ENCODE measurements around the gene CMTM5.

CMTM5 gene, protein sequence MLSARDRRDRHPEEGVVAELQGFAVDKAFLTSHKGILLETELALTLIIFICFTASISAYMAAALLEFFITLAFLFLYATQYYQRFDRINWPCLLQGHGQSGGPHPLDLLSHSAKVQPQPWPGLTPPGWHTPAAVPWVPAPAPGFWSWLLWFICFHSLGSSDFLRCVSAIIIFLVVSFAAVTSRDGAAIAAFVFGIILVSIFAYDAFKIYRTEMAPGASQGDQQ

DNA sequence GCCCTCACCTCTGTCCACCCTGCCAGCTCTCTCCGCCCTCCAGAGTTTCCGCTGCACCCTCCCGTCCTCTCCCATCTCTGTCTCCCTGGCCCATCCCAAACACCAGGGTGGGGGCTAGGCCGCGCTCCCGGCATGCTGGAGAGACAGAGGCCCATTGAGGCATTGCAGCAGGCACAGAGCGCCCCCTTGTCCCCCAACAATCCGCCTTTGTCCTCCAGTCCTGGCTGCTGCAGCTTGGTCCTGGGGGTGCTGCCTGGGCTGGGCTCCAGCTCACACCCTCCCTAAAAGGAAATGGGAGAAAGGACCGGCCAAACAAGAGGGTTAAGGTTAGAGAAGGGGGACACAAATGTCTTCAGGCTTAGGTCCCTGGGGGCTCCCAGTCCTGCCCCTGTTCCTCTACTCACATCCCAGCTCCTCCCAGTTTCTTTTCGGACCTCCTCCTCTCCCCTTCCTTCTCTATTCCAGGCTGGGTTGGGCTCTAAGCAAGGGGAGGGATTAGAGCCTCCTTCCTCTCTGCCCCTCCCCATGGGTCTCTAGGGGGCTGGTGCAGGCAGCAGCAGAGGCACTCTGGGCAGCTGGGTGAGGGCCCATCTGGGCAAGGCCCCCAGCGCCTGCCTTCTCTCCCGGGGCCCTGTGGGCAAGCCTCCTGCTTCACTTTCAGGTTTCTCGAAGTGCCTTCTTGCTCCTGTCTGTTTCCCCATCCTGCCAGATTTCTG, at the start of gene CMTM5:
CMTM5 (plus strand) TSS at position 565 of the 716 bp plus-strand sequence. CDS start 206 bp downstream, outside the sequence.
- DNase-seq: no peak

DNA sequence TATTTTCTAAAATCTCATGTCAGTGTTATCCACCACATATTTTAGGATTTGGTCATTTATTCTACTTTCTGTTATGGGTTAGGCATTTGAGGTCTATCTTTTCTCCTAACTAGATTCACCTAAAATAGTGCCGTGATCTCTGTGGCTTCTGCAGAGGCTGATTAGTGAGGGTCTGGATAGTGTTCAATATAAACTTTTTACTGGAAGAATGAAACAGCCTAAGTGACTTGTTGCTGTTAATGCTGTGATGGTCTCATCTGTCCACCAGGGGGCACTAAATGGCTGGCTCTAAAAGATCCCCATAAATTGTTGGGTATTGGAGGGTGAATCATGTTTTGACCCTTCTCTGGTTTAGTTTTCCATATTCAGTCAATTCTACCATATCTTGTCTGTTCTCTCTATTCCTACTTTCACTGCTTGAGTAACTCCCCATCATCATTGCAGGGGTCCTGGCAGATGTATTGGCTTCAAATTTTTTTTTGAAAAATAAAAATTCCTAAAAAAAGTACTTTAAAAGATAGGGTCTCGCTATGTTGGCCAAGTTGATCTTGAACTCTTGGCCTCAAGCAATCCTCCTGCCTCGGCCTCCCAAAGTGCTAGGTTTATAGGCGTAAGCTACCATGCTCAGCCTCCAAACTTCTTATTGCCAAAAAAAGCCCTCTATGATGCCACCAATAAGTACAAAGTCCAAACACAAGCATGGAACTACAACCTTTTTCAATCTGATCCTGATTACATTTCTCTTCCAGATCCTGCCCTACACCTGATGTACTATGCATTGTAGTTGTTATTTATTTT, 48.7 kb upstream of the CMTM5 start:
- DNase-seq: peak; percentile 69 to 74

DNA sequence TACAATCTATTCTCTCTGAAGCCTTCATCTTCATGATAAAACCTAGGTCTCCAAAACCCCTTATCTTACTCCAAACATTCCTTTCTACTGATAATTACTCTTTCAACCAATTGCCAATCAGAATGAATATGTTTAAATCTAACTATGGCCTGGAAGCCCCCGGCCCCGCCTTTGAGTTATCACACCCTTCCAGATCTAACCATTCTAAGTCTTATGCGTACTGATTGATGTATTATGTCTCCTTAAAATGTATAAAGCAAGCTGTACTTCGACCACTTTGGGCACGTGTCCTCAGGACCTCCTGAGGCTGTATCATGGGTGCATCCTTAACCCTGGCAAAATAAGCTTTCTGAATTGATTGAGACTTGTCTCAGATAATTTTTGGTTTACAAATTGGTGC, 41.2 kb upstream of the CMTM5 start:
- no peak for DNase-seq

DNA sequence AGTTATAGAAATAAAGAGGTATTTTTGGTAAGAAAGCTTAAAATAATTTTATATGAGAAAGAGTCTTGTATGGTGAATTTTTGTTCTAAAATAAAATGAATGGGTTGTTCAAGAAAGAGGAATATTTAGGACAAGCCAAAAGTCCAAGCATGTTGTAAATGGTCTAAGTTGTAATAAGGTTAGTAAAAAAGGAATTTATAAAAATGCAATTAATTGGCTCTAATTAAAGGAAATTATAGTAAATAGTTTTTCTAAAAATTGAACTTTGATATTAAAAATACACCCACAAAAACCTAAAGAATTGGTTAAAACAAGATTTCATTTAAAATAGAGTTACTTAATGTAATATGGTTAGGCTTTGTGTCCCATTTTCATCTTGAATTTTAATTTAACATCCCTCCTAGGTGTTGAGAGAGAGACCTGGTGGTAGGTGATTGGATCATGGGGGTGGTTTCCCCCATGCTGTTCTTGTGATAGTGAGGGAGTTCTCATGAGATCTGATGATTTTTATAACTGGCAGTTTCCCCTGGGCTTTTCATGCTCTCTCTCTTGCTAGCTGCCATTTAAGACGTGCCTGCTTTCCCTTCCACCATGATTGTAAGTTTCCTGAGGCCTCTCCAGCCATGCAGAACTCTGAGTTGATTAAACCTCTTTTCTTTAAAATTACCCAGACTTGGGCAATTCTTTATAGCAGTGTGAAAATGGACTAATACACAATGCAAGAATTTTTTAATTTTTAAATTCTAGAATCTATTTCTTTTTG, 37.2 kb upstream of the CMTM5 start:
- no peak for DNase-seq

DNA sequence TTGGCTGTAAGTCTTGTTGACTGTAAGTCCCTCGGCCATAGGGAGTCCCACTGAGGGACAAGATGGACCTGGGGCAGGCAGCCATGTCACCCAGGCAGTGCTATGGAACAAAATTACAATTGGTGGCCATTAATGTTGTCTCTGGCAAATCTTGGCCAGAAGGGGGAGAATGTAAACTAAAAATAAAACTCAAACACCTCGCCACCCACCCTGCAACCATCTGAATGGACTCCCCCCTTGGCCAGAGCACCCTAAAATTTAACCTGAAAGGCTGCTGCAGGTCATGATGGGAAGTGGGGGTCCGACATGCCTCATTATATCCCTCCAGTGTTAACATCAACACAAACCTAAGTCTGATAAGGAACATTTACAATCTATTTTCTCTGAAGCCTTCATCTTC, 32.4 kb upstream of the CMTM5 start:
- no peak for DNase-seq

DNA sequence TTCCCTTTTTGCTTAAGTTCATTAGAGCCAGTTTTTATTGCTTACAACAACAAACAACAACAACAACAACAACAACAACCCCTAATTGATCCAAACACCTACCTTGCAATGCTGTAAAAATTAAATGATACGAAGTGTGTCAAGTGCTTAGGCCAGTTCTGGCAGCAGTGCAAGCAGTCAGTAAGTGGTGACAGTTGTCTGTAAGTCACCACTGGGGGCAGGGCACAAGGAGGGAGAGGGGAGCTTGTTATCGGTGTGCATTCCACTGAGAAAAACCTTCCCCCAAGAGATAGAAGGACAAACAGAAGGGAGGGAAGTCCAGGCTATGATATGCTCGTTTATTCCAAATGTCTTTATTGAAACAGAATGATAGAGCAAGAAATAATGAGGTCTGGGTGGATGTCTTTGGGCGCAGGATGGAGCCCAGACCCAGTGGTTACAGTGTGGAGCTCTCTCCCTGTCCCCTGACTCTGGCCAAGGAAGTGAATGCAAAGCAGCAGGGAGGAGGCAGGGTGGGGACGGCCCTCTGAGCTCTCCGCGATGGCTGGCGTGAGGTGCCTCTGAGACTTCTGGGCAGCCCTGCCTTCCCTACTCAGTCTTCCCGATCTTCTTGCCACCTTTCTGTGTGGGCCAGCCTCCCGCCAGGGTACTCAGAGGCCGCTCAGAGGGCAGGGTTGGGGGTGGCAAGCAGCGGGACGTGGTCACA, 30.7 kb upstream of the CMTM5 start:
- DNase-seq: no peak

DNA sequence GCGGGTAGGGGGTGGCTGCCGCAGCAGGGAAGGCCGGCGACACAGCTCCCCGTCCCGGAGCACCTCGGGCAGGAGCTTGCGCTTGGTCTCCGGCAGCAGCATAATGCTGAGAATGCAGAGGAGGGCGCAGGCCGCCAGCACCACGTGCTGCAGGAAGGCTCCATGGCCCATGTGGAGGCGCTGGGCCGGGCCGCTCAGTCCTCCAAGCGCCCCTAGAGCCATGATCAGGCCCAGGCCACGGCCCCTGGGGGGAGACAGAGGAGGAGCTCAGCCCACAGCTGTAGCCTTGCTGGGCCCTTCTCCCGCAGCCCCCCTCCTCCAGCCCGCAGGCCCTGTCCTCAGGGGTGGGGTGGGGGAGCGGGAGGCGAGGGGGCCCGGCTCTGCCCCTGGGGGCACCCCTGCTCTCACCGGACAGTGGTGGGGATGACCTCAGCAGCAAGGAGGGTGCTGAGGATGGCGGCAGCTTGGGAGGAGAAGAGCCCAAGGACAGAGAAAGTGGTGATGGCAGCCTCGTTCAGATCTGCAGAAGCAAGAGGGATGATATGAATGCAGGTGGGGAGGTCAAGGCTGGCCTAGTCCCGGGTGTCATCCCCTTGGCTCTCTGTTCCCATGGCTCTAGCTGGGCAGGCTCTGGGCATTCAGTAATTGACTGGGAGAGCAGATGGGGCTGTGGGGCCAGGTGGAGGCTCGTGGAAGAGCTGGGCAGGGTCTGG, 30.0 kb upstream of the CMTM5 start:
- no peak for DNase-seq

DNA sequence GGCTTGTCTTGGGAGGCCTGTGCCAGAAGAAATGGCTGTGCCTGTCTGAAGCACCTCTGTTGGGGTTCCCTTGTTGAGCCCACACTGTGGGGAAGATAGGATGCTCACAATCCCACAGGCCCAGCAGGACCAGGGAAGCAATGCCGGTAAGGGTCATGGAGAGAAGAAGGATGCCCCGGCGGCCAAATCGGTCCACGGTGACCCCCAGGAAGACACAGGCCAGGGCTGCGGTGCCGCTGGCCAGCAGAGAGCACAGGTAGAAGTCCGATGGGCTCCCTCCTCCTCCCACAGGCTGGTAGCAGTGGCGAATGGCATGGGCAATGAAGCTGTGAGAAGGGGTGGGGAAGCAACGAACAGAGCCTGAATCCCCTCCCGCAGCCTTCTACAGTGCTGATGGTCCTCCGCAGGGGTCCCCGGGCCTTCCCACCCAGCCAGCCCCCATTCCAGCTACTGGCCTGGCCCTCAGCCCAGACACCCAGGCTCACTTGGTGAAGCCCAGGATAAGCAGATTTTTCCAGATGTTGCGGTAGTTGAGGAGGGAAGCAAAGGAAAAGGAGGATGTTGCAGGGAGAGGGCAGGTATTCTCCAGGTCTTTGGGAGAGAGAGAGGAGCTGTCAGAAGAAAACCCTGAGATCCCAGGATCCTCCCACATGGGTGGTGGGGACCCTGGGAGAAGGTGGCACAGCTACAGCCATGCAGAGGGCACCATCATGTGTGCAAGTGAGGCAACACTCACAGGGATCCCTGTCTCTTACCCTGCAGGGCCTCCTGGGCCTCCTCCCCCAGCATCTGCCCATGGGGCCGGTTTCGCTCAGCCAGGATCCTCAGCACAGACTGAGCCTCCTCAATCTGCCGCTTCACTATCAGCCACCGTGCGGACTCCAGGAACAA, 29.2 kb upstream of the CMTM5 start:
- DNase-seq: no peak

DNA sequence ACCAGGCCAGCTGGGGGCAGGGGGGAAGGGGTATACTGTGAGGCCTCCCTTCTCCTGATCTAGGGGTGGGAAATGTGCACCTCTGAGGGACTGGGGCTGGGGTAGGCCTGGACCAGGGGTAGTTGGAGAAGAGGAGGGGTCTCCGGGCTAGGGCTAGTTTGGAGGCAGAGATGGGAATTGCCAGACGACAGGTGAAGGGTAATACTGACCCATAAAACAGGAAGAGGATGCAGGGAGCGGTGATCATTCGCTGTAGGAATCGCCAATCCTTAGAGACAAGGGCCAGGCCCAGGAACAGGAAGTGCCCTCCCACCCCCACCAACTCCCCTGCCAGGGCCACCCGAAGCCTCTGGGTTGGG, 28.6 kb upstream of the CMTM5 start:
- no peak for DNase-seq

DNA sequence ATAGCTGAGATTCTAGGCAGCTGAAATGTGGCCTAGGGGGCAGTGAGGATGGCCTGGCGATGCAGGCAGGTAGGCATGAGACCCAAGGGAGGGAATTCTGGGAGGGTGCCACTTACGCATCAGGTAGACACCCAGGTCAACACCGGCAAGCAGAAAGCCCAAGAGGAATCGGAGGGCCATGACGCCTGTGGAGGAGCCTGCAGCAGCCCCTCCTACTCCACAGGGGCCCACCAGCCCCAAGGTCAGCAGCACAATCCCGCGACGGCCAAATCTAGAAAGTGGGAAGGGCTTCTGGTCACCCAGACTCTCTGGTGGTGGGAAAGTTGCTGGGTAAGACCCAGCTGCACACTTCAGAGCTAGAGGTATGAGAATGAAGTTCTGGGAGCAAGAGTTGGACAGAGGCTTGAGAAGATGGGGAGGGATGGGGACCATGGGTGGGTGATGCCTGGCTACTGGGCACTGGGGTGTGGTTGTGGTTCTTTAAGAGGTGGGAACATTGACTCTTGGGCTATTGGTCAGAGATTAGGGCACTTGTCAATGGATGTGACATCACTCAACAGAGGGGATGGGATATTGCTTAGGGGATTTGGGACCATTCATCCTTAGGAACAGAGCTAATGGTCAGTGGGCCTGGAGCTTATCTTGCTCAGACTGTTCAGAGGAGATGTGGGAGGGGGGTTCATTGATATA, 27.5 kb upstream of the CMTM5 start:
- no peak for DNase-seq

DNA sequence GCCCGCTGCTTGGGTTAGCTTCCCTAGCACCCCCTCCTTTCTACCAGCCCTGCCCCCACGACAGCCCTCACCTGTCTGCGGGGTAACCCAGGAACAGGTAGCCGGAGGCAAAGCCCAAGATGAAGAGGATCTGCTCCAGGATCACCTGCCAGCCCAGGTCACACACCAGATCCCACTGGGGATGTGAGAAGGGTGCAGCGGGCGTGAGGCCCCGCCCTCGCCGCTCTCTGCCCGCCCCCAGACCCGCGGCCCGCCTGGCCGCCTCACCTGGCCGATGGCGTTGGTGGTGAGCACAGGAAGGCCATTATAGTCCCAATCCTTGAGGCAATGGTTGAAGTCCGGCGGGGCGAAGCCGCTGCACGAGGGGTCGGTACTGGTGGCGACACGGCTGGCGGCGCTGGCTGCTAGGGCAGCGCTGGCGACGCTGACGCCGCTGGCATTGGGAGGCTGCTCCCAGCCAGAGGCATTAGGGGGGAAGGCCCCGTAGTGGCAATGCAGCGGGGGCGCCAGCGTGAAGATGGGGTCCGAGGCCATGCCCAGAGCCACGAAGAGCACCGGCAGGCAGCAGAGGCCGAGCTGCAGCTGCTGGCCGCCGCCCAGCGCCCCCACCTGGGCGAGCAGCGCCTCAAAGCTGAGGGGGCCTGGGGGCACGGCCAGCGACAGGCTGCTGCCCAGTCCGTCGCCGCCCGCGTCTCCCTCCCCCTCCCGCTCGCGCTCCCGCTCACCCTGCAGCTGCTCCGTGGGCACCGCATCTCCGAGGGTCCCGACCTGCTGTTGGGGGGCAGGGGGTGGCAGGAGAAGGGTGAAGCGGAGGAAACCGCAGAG, 25.0 kb upstream of the CMTM5 start:
- DNase-seq: no peak

DNA sequence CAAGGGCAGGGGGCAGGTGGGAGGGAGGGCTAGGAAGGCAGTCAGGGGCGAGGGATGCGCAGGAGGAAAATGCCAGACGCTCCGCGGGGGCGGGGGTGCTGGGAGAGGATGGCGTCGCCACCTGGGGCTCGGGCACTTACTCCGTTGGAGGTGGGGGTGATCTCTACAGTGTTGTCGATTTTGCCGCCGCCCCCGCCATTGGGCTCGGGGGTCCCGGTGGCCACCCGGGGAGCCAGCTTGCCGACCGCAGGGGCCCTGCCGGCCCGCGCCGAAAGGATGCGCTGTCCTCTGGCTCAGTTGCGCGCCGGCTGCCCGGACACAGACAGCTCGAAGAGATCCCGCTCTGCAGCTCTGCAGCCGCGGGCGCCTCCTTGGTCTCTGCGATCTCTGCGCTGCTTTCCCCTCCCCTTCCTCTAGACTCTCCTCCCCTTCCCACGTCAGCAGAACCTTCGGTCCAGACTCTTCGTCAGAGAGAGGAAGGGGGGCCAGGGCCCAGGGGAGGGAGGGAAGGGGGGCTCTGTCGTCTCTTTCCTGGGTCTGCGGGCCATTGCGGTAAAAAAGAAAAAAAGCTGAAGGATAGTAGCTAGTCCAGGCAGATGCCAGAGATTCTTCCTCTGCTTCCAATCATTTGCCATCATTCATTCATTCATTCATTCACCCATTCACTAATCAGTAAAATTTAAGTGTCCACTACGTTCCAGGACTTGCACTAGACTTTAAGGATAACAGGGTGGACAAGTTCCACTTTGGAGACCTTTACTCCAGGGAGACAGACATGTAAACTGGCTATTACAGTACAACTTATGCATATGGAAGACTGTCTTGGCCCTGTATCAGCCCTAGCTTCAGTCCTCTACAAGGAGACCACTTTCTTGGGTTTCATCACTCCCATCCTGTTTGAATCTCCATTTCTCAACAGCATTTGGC, 24.1 kb upstream of the CMTM5 start, which contains the start of gene SLC22A17:
SLC22A17 (minus strand) TSS at position 382 of the 927 bp plus-strand sequence.
- peak; percentile 57 to 65 for DNase-seq

DNA sequence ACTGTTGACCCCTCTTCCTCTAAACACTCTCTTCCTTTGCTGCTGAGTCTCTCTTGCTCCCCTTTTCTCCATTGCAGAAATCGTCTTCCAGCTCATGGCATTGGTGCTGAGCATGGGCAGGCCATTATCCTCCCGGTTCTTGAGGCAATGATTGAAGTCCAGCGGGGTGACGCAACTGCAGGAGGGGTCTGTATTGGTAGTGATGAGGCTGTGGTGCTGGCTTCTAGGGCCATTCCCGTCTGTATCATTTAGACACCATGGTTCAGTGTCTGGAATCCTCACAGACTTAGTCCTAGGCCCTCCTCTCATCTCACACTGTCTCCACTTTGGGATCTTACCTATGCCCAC, 23.4 kb upstream of the CMTM5 start:
- no peak for DNase-seq

DNA sequence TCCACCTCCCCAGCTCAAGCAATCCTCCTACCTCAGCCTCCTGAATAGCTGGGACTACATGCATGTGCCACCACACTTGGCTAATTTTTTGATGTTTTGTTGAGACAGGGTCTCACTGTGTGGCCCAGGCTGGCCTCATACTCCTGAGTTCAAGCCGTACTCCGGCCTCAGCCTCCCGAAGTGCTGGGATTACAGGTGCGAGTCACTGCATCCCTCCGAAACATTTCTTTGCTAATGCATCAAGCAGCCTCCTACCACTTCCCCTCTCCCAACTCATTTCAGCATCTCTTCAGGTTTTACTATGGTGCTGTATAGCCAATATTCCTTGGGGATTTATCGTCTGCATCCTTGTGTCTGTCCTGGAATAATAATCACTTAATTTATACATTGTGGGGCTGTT, 21.9 kb upstream of the CMTM5 start:
- no peak for DNase-seq

DNA sequence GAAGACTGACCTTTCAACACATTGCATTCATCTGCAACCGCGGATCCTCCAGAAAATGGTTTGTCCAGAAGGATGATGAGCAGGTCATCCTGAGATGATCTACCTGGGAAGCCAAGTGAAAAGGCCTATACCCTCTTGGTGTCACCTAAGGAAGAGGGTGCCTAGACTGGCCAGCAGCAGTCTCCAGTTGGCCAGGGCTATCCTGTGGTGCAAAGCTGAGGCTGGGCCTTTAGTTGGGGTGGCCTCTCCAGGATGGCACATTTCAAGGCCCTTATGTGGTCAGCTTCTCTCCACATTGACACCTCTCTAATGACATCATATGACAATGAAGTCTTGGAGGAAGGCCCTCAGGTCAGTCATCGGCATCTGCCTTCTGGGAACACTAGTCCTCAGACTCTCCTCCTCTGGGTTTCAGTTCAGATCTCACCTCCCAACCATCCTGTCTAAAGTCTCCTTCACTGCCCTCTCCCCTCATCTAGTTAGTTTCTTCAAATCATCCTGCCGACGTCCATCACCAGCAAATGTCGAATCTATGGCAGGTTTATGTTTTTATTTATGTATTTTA, 20.9 kb upstream of the CMTM5 start:
- DNase-seq: no peak

DNA sequence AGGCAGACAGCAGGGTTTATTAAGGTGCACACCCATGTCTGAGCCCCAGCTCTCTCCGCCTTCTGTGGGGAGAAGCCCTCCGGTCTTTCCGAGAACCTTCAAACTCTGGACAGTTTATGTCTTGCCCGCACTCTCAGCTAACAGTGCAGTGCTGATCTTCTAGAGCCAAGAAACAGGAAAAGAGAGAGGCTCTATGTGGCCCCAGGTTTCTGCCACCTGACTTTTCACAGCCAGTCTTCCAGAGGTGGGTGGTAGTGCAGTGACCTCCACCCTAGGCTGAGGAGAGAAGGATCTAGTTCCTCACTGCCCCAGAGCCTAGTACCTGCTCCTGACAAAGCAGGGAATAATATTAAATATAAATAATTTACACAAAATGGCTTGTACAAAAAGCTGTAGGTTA, 20.2 kb upstream of the CMTM5 start:
- no peak for DNase-seq

DNA sequence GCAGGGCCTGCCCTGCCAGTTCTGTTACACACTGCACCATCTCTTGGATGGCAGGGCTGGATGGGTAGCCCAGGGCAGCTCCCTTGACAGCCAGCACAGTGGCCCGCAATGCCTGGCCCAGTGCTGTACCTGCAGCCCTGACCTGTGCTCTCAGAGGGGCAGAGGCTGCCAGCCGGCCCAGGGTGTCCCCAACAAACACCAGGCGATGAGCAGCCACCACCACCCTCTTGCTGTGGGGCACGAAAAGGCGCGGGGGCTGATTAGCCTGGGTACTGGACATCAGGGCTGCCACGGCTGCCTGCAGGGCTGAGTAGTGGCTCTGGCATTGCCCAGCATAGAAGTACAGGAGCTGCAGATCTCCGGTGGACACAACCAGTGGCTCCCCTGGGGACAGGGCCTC, 19.6 kb upstream of the CMTM5 start:
- no peak for DNase-seq

DNA sequence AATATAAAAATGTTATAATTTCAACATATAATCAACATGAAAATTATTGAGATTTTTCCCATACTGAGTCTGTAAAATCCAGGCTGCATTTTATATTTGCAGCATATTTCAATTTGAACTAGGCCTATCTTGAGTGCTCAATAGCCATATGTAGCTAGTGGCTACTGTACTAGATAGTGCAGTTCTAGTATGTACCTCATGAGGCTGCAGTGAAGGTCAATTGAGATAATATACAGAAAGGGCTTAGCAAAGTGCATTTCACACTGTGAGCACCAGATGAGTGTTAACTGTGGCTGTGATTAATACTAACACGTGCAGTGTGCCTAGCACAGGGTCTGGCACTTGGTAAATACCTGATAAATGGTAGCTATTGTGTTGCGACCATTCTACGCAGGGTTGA, 18.8 kb upstream of the CMTM5 start:
- DNase-seq: no peak

Measured in activated CD4-positive, alpha-beta T cell treated with anti-CD3 and anti-CD28 coated beads, Interleukin-2, amount 50 U/mL, for 48 hours (primary cell).